Right lobe of liver (tissue), 6 donors: Measurements from ENCODE around the gene PPP2R5C. TPM values are rescaled to one million over a fixed set of nuclear protein-coding genes. Genes with fewer than 3 reads are reported as not detected.

Experiments
- ATAC-seq, 4 donors: fragments of 200-7000 bp; cut with Tn5 transposase; one replicate each; pipeline ENCODE4 v1.9.1; 2020; ENCODE audit warnings: mild to moderate bottlenecking in 4 of 4, moderate library complexity in 4 of 4
- DNase-seq, 3 donors: peaks; one replicate each; pipeline ENCODE4 v3.0.0-alpha.2; 2020
- H3K27ac ChIP-seq, 3 donors: fragments of 200-600 bp; one replicate each; pipeline ENCODE4 v1.8.0; 2022
- H3K27me3 ChIP-seq, 2 donors: fragments of 200-600 bp; one replicate each; pipeline ENCODE4 v1.8.0; 2022
- H3K36me3 ChIP-seq, 4 donors: fragments of 200-600 bp; sonication (generic) in 1 of 4; one replicate each; pipeline versions ENCODE4 v1.5.1 to v1.8.0; 2017 to 2022; ENCODE audit warnings: control low read depth in 1 of 4
- H3K4me1 ChIP-seq, 4 donors: fragments of 200-600 bp; sonication (generic) in 1 of 4; one replicate each; pipeline versions ENCODE4 v1.5.1 to v1.8.0; 2017 to 2022; ENCODE audit warnings: control low read depth in 1 of 4
- H3K4me3 ChIP-seq, 3 donors: fragments of 200-600 bp; one replicate each; pipeline ENCODE4 v1.8.0; 2022
- H3K9me3 ChIP-seq, 4 donors: fragments of 200-600 bp; sonication (generic) in 1 of 4; one replicate each; pipeline versions ENCODE4 v1.5.1 to v1.8.0; 2017 to 2022; ENCODE audit warnings: control low read depth in 1 of 4
- POLR2A ChIP-seq: fragments of 450-650 bp; IDR thresholded peaks from one replicate; pipeline ENCODE4 v1.6.1; 2017; ENCODE audit warnings: antibody characterized with exemption, mild to moderate bottlenecking
- WGBS: methylation state at CpG from one replicate; pipeline ENCODE4 v1.1.6; 2018; ENCODE audit warnings: low coverage, low lambda C conversion rate; ENCODE audit not compliant: insufficient coverage; ENCODE audit errors: missing lambda C conversion rate; 5-methylcytosine and 5-hydroxymethylcytosine counted together
- intact Hi-C, 2 donors: fragments of 100-400 bp; cut with DNase I; formaldehyde crosslinking; loops; one replicate each; pipeline versions ENCODE4 v1.11.2 to v1.14.1; 2022
- total RNA-seq, 6 experiments: library from RNA; depleted of rRNA in 2 of 6; stranded (reverse); fragments of >200 nt in 2 of 6; fragmentation: NEBNext Ultra II Directional in 3 of 6; extraction: Animal tissue kit (Norgen Biotek cat#: 25700) in 3 of 6; gene quantifications; one replicate each; pipeline versions ENCODE4 v1.1.0 to v1.2.4, GENCODE V29; 2016 to 2023
- TF ChIP-seq, protein P1 (sequence below), 4 donors: fragments of 200-600 bp in 3 of 4; fragments of 450-650 bp in 1 of 4; IDR thresholded peaks; one replicate each; pipeline versions ENCODE4 v1.5.1 to v1.8.0; 2016 to 2022; ENCODE audit warnings: antibody characterized with exemption in 4 of 4, mild to moderate bottlenecking in 2 of 4
- donor health status: DM: no; HTN: yes; CAD: no.
- donor health status: DM: no; HTN: no; CAD: no.
- donor health status: DM: no; HTN: no; CAD: no.
- donor health status: DM: no; HTN: yes; CAD: no.
- donor health status: DM: no; HTN: yes; CAD: no.

Gene PPP2R5C
- total RNA-seq, 6 experiments from 2014 or later = 44.9 to 74.5 (median 55.3) TPM

DNA sequence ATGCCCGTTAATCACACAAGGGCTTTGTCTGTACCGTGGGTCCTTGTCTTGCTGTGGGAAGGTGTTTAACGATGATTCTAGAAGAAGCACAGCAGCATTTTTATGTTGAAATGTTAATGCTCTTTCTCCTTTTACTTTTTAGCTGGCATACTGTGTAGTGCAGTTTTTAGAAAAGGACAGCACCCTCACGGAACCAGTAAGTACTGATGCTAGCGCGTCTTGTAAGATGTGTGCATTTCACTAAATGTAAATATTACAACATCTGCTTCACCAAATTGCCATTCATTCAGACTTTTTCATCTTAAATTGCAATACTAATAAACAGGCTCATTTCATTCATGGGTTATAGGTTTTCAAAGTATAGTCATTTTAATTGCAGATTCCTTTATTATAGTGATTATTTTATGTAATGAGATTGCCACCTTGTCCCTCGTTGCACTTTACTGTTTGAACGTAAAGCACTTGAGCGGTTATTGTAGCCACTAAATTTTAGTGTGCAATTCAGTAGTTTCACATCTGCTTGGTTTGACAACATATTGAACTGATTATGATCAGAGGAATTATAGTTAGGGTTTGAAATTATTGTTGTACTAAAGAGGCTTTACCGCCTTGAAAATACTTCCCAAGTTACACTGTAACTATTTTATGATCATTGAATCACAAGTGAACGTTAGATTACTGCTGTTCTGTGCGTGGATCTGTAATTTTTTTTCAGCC, 133.0 kb downstream of the PPP2R5C start:
- no peaks in the 10 kb centered on the region for H3K9me3 ChIP-seq
- H3K4me1 ChIP-seq = no peaks in the 10 kb centered on the region
- 92% methylated on average over 11 of the region's 12 CpGs for WGBS
- intact Hi-C loops = no loop called here
- H3K36me3 ChIP-seq = peaks cover 0 to 58% (median 15%) of the 10 kb centered on the region in 4 donors
- no peak for TF ChIP-seq POLR2A
- TF ChIP-seq, protein P1, sequence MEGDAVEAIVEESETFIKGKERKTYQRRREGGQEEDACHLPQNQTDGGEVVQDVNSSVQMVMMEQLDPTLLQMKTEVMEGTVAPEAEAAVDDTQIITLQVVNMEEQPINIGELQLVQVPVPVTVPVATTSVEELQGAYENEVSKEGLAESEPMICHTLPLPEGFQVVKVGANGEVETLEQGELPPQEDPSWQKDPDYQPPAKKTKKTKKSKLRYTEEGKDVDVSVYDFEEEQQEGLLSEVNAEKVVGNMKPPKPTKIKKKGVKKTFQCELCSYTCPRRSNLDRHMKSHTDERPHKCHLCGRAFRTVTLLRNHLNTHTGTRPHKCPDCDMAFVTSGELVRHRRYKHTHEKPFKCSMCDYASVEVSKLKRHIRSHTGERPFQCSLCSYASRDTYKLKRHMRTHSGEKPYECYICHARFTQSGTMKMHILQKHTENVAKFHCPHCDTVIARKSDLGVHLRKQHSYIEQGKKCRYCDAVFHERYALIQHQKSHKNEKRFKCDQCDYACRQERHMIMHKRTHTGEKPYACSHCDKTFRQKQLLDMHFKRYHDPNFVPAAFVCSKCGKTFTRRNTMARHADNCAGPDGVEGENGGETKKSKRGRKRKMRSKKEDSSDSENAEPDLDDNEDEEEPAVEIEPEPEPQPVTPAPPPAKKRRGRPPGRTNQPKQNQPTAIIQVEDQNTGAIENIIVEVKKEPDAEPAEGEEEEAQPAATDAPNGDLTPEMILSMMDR (IDR thresholded peaks at IDR 0.05) = no peak
- ATAC-seq (no peak), DNase-seq (no peak)
- H3K27ac ChIP-seq = no peak overlapping the region
- H3K27me3 ChIP-seq = no peaks in the 10 kb centered on the region
- H3K4me3 ChIP-seq = no peak overlapping the region

GRCh38 chr14:101895256-101895655, 133.7 kb downstream of the PPP2R5C start:
- DNase-seq (no peak), ATAC-seq (no peak)
- H3K4me3 ChIP-seq = no peak overlapping the region
- H3K27me3 ChIP-seq = no peaks in the 10 kb centered on the region
- no peaks in the 10 kb centered on the region for H3K4me1 ChIP-seq
- intact Hi-C loops = no loop called here
- WGBS = 80% methylated on average over 9 of the region's 9 CpGs
- H3K27ac ChIP-seq = no peak overlapping the region
- H3K36me3 ChIP-seq = peaks cover 0 to 63% (median 15%) of the 10 kb centered on the region in 4 donors
- no peaks in the 10 kb centered on the region for H3K9me3 ChIP-seq
- no peak for TF ChIP-seq POLR2A
- TF ChIP-seq, protein P1 (IDR thresholded peaks at IDR 0.05) = no peak

GRCh38 chr14:101897326-101897725, 135.8 kb downstream of the PPP2R5C start:
- ATAC-seq = no peak
- H3K4me3 ChIP-seq = no peak overlapping the region
- intact Hi-C loops = no loop called here
- H3K9me3 ChIP-seq = no peaks in the 10 kb centered on the region
- TF ChIP-seq, protein P1 (IDR thresholded peaks at IDR 0.05) = no peak
- TF ChIP-seq POLR2A = no peak
- H3K27me3 ChIP-seq = no peaks in the 10 kb centered on the region
- no peaks in the 10 kb centered on the region for H3K4me1 ChIP-seq
- H3K36me3 ChIP-seq = peaks cover 0 to 73% (median 25%) of the 10 kb centered on the region in 4 donors
- H3K27ac ChIP-seq = no peak overlapping the region
- WGBS = 88% methylated on average over 7 of the region's 9 CpGs
- DNase-seq = no peak

GRCh38 chr14:101898416-101898815, 136.9 kb downstream of the PPP2R5C start:
- H3K36me3 ChIP-seq = peaks cover 0 to 74% (median 27%) of the 10 kb centered on the region in 4 donors
- no peak for TF ChIP-seq POLR2A
- TF ChIP-seq, protein P1 (IDR thresholded peaks at IDR 0.05) = no peak
- H3K9me3 ChIP-seq = no peaks in the 10 kb centered on the region
- no peak overlapping the region for H3K4me3 ChIP-seq
- DNase-seq = no peak
- no peaks in the 10 kb centered on the region for H3K4me1 ChIP-seq
- no peak for ATAC-seq
- no peak overlapping the region for H3K27ac ChIP-seq
- intact Hi-C loops = no loop called here
- H3K27me3 ChIP-seq = no peaks in the 10 kb centered on the region
- WGBS = 89% methylated on average over 2 of the region's 8 CpGs
